ENCODE results near the gene TNS1. TPM values are rescaled to one million over a fixed set of nuclear protein-coding genes. Genes with fewer than 3 reads are reported as not detected.

The TNS1 gene
- total and polyA plus RNA-seq, 7 experiments from 2014 or later = 0.50 to 5.0 (median 0.81) TPM; not detected in 2

- ChIA-PET CTCF (interaction anchor here (0.5 kb wide), 1 partner anchor 11 kb away, joined by 6 read pairs; no protein-coding TSS in a partner anchor), POLR2A (no interaction called here)
- no peaks in the 10 kb centered on the region for H3K4me1 ChIP-seq (ENCODE audit: control insufficient read depth in 2 of 2, insufficient read depth in 2 of 2, low read length in 2 of 2)
- ATAC-seq = no peak
- H3K9me3 Mint-ChIP-seq = peaks cover 0 to 25% (median 5%) of the 10 kb centered on the region in 11 donors
- DNase-seq = no peak
- no peaks in the 10 kb centered on the region for H3K36me3 ChIP-seq (ENCODE audit: control insufficient read depth in 2 of 3, insufficient read depth in 3 of 3, low read length in 3 of 3)
- H3K9me3 ChIP-seq (ENCODE audit: control insufficient read depth in 2 of 3, low read length in 3 of 3) = no peaks in the 10 kb centered on the region
- peaks cover 0 to 30% (median 7%) of the 10 kb centered on the region in 7 donors for H3K4me1 Mint-ChIP-seq
- intact Hi-C loops (cut with micrococcal nuclease) = no loop called here
- peak overlapping the region in 1 of 9 donors; percentile 92 for H3K27ac Mint-ChIP-seq
- no peak overlapping the region for H3K4me3 ChIP-seq (ENCODE audit: low read length)
- H3K4me3 Mint-ChIP-seq = no peak overlapping the region
- peaks cover 0 to 42% (median 6%) of the 10 kb centered on the region in 5 donors for H3K36me3 Mint-ChIP-seq
- no peak overlapping the region for H3K27ac ChIP-seq (ENCODE audit: low read depth, low read length)
- peaks cover 0 to 2% of the 10 kb centered on the region in 2 donors for H3K27me3 ChIP-seq (ENCODE audit: control insufficient read depth in 2 of 2, insufficient read depth in 2 of 2, low read length in 2 of 2)
- H3K27me3 Mint-ChIP-seq = peaks cover 11 to 36% (median 20%) of the 10 kb centered on the region in 5 donors
Measured at GRCh38 chr2:218043100-218043499, 40.3 kb upstream of the TNS1 start.

DNA sequence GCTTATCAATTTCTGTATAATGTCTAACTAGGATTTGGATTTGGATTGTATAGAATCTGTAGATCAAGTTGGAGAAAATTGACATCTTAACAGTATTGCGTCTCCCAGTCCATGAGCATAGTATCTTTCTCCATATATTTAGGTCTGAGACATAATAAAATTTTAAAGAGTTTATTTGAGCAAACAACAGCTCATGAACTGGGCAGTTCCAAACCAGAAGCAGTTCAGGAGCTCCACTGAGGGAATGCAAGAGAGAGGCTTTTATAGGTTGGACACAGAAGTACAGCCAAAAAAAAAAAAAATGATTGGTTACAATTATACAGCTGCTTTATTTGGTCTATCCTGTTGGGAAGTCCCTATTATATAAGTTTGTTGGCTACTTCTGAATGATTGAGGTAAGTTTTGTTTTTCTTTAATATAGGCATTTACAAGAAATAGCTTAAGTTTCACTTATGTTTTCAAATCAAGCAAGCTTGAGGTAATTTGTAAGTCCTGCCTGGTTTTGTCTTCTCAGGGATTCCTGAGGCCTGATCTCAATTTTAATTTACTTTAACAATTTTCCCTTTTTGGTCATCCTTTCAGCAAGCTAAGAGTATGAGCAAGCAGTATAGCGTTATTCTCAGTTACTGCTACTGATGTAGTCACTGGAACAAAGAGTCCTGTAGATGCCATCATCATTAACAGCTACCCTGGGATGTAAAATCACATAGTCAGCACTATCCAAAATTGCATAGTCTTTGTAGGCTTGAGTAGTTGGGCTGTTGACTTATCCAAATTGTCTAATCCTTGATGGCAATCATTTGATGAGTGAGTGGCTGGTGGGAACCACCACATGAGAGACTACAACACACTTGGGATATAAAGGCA, 38.7 kb upstream of the TNS1 start:
- H3K9me3 Mint-ChIP-seq = peaks cover 0 to 25% (median 5%) of the 10 kb centered on the region in 11 donors
- DNase-seq (no peak), ATAC-seq (no peak)
- H3K4me3 Mint-ChIP-seq = no peak overlapping the region
- H3K9me3 ChIP-seq (ENCODE audit: control insufficient read depth in 2 of 3, low read length in 3 of 3) = no peaks in the 10 kb centered on the region
- H3K4me3 ChIP-seq (ENCODE audit: low read length) = no peak overlapping the region
- peaks cover 0 to 35% (median 7%) of the 10 kb centered on the region in 7 donors for H3K4me1 Mint-ChIP-seq
- H3K27me3 ChIP-seq (ENCODE audit: control insufficient read depth in 2 of 2, insufficient read depth in 2 of 2, low read length in 2 of 2) = no peaks in the 10 kb centered on the region
- intact Hi-C loops (cut with micrococcal nuclease) = no loop called here
- ChIA-PET POLR2A (interaction anchor here (0.5 to 1.0 kb wide), 3 partner anchors 9 to 527 kb away, joined by 3 to 4 read pairs (median 3); partner anchors contain the start of gene USP37), CTCF (interaction anchor here (0.6 to 1.3 kb wide), 3 partner anchors 84 to 328 kb away, joined by 4 to 5 read pairs (median 4); no protein-coding TSS in a partner anchor)
- H3K27ac ChIP-seq (ENCODE audit: low read depth, low read length) = no peak overlapping the region
- no peaks in the 10 kb centered on the region for H3K36me3 ChIP-seq (ENCODE audit: control insufficient read depth in 2 of 3, insufficient read depth in 3 of 3, low read length in 3 of 3)
- H3K27me3 Mint-ChIP-seq = peaks cover 6 to 35% (median 20%) of the 10 kb centered on the region in 5 donors
- H3K27ac Mint-ChIP-seq = peak overlapping the region in 1 of 9 donors; percentile 92
- no peaks in the 10 kb centered on the region for H3K4me1 ChIP-seq (ENCODE audit: control insufficient read depth in 2 of 2, insufficient read depth in 2 of 2, low read length in 2 of 2)
- H3K36me3 Mint-ChIP-seq = peaks cover 0 to 45% (median 6%) of the 10 kb centered on the region in 5 donors

DNA sequence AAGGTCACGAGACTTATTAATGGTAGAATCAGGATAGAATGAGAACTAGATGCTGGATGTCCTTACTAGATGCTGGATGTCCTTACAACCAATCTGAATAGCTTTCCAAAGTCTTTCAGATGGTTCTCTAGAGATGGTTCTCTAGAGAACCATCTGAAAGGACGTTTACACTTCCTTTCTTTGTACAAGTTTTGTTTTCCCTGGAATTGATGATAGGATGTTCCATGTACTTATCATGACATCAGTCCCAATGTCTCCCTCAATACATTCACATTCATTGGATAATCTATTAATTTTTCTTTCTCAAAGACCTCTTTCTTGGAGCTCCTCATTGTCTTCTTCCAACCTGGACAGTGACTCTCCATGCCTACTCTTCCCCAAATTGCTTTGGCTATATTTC, 38.1 kb upstream of the TNS1 start:
- Mint-ChIP-seq H3K27me3 (peaks cover 4 to 29% (median 19%) of the 10 kb centered on the region in 5 donors), H3K9me3 (peaks cover 0 to 24% (median 4%) of the 10 kb centered on the region in 11 donors), H3K36me3 (peaks cover 0 to 42% (median 6%) of the 10 kb centered on the region in 5 donors), H3K4me1 (peaks cover 0 to 36% (median 7%) of the 10 kb centered on the region in 7 donors), H3K27ac (peak overlapping the region in 1 of 9 donors; percentile 92), H3K4me3 (no peak overlapping the region)
- Histone ChIP-seq H3K27ac (ENCODE audit: low read depth, low read length) (no peak overlapping the region), H3K27me3 (ENCODE audit: control insufficient read depth in 2 of 2, insufficient read depth in 2 of 2, low read length in 2 of 2) (no peaks in the 10 kb centered on the region), H3K36me3 (ENCODE audit: control insufficient read depth in 2 of 3, insufficient read depth in 3 of 3, low read length in 3 of 3) (no peaks in the 10 kb centered on the region), H3K9me3 (ENCODE audit: control insufficient read depth in 2 of 3, low read length in 3 of 3) (no peaks in the 10 kb centered on the region), H3K4me1 (ENCODE audit: control insufficient read depth in 2 of 2, insufficient read depth in 2 of 2, low read length in 2 of 2) (no peaks in the 10 kb centered on the region), H3K4me3 (ENCODE audit: low read length) (no peak overlapping the region)
- ATAC-seq = no peak
- intact Hi-C loops (cut with micrococcal nuclease) = no loop called here
- no peak for DNase-seq
- ChIA-PET CTCF (no interaction called here), POLR2A (interaction anchor here (1.0 kb wide), 1 partner anchor 8 kb away, joined by 3 read pairs; no protein-coding TSS in a partner anchor)

DNA sequence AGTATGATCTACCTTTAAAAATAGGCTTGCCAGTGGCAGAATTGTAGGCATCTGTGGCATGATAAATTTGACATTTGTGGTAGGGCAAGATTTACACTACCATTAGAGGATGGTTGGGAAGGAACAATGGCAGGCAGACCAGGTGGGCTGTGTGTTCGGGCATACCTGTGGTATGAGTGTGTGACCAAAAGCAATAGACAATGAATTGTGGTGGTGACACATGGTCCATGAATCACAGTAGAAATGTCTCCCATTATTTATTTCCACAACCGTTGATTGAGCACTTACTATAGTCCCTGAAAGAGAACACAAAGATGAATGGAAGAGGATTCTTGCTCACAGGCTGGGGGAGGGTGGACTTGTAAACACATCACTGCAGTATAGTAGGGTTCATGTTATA, 36.4 kb upstream of the TNS1 start:
- DNase-seq = no peak
- Histone ChIP-seq H3K9me3 (ENCODE audit: control insufficient read depth in 2 of 3, low read length in 3 of 3) (no peaks in the 10 kb centered on the region), H3K4me3 (ENCODE audit: low read length) (no peak overlapping the region), H3K4me1 (ENCODE audit: control insufficient read depth in 2 of 2, insufficient read depth in 2 of 2, low read length in 2 of 2) (peaks cover 0 to 4% of the 10 kb centered on the region in 2 donors), H3K27ac (ENCODE audit: low read depth, low read length) (no peak overlapping the region), H3K27me3 (ENCODE audit: control insufficient read depth in 2 of 2, insufficient read depth in 2 of 2, low read length in 2 of 2) (no peaks in the 10 kb centered on the region), H3K36me3 (ENCODE audit: control insufficient read depth in 2 of 3, insufficient read depth in 3 of 3, low read length in 3 of 3) (no peaks in the 10 kb centered on the region)
- Mint-ChIP-seq H3K4me3 (peak overlapping the region in 1 of 10 donors; percentile 24), H3K27me3 (peaks cover 4 to 29% (median 17%) of the 10 kb centered on the region in 5 donors), H3K36me3 (peaks cover 0 to 34% (median 0%) of the 10 kb centered on the region in 5 donors), H3K4me1 (peaks cover 0 to 42% (median 13%) of the 10 kb centered on the region in 7 donors), H3K27ac (peak overlapping the region in 1 of 9 donors; percentile 65), H3K9me3 (peaks cover 0 to 16% (median 0%) of the 10 kb centered on the region in 11 donors)
- intact Hi-C loops (cut with micrococcal nuclease) = no loop called here
- ATAC-seq = no peak
- ChIA-PET CTCF (interaction anchor here (1.6 kb wide), 1 partner anchor 254 kb away, joined by 3 read pairs; no protein-coding TSS in a partner anchor), POLR2A (no interaction called here)

DNA sequence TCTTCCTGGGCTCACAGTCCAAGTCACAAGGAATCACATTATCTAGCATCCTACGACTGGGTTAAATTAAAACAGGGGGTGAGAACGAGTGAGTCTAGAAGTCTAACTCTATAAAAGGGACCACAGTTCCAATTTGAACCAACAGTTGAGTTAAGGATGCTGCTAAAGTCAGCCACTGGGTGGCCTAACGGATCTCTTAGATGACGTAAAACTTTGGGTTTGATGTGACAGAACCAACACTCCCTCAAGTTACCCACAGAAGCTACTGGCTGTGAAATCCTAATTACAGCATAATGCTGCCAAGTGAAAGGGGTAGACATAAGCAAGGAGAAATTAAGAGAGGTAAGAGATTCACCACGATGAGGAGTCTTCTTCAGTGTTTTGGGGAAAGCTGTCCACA, 33.6 kb upstream of the TNS1 start:
- CTCF ChIA-PET = interaction anchor here (2.9 kb wide), 1 partner anchor 250 kb away, joined by 10 read pairs; no protein-coding TSS in a partner anchor
- peak overlapping the region in 2 of 9 donors; percentile 16 to 34 for H3K27ac Mint-ChIP-seq

DNA sequence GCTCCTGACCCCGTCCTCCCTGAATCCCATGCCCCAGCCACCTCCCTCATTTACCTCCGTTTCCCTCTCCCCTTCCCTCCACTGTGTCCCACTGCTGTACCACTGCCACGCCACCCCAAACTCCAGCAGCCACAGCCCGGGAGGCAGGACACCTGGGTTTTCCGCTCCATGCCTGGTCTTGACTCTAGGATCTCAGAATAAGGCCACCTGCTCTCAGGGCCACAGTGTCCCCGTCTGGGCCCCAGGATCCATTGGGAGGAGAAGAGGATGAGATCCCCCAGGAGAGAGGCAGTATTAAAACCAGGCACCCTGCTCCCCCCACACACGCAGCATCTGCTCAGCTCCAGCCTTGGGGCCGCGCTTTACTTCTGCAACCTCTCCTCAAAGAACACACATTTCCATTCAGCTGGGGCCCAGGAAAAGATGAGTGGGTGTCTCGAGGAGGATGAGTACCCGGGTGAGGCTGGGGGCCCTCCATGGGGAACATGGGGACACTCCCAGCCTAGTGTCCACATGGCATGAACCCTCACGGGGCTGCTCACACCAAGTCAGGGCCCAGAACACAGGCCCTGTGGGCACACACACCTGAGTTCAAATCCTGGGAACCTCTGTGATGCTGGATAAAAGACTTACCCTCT, 32.8 kb upstream of the TNS1 start:
- ATAC-seq = no peak
- H3K27ac ChIP-seq (ENCODE audit: low read depth, low read length) = no peak overlapping the region
- CTCF ChIA-PET = interaction anchor here (1.5 to 2.9 kb wide), 2 partner anchors 42 to 250 kb away, joined by 3 to 10 read pairs; no protein-coding TSS in a partner anchor
- Mint-ChIP-seq H3K27ac (peak overlapping the region in 3 of 9 donors; percentile 65 to 87 (median 82)), H3K4me1 (peaks cover 0 to 29% (median 13%) of the 10 kb centered on the region in 7 donors), H3K27me3 (peaks cover 4 to 21% (median 17%) of the 10 kb centered on the region in 5 donors), H3K9me3 (peaks cover 0 to 5% (median 0%) of the 10 kb centered on the region in 11 donors), H3K4me3 (peak overlapping the region in 5 of 10 donors; percentile 31 to 82 (median 60)), H3K36me3 (peaks cover 0 to 11% (median 0%) of the 10 kb centered on the region in 5 donors)
- no peak overlapping the region for H3K4me3 ChIP-seq (ENCODE audit: low read length)
- no peak for DNase-seq
- H3K36me3 ChIP-seq (ENCODE audit: control insufficient read depth in 2 of 3, insufficient read depth in 3 of 3, low read length in 3 of 3) = no peaks in the 10 kb centered on the region
- intact Hi-C loops (cut with micrococcal nuclease) = loop anchor here (1.0 to 2.0 kb wide), 2 partner anchors 33 to 149 kb away; no protein-coding TSS in a partner anchor
- no peaks in the 10 kb centered on the region for H3K27me3 ChIP-seq (ENCODE audit: control insufficient read depth in 2 of 2, insufficient read depth in 2 of 2, low read length in 2 of 2)
- peaks cover 0 to 4% of the 10 kb centered on the region in 2 donors for H3K4me1 ChIP-seq (ENCODE audit: control insufficient read depth in 2 of 2, insufficient read depth in 2 of 2, low read length in 2 of 2)
- H3K9me3 ChIP-seq (ENCODE audit: control insufficient read depth in 2 of 3, low read length in 3 of 3) = no peaks in the 10 kb centered on the region
- POLR2A ChIA-PET = interaction anchor here (0.7 kb wide), 1 partner anchor 422 kb away, joined by 3 read pairs; no protein-coding TSS in a partner anchor

More for the DNA sequence above, 33.6 kb upstream of the TNS1 start:
- intact Hi-C loops (cut with micrococcal nuclease) = loop anchor here in 1 of 2 donors (1.0 kb wide), 1 partner anchor 32 kb away; no protein-coding TSS in a partner anchor
- Histone ChIP-seq H3K4me3 (ENCODE audit: low read length) (no peak overlapping the region), H3K36me3 (ENCODE audit: control insufficient read depth in 2 of 3, insufficient read depth in 3 of 3, low read length in 3 of 3) (no peaks in the 10 kb centered on the region), H3K27me3 (ENCODE audit: control insufficient read depth in 2 of 2, insufficient read depth in 2 of 2, low read length in 2 of 2) (no peaks in the 10 kb centered on the region), H3K27ac (ENCODE audit: low read depth, low read length) (no peak overlapping the region), H3K9me3 (ENCODE audit: control insufficient read depth in 2 of 3, low read length in 3 of 3) (no peaks in the 10 kb centered on the region), H3K4me1 (ENCODE audit: control insufficient read depth in 2 of 2, insufficient read depth in 2 of 2, low read length in 2 of 2) (peaks cover 0 to 4% of the 10 kb centered on the region in 2 donors)
- peaks cover 0 to 37% (median 13%) of the 10 kb centered on the region in 7 donors for H3K4me1 Mint-ChIP-seq
- peaks cover 0 to 18% (median 0%) of the 10 kb centered on the region in 5 donors for H3K36me3 Mint-ChIP-seq
- no peak for ATAC-seq
- peaks cover 0 to 12% (median 0%) of the 10 kb centered on the region in 11 donors for H3K9me3 Mint-ChIP-seq
- H3K27me3 Mint-ChIP-seq = peaks cover 4 to 28% (median 17%) of the 10 kb centered on the region in 5 donors
- POLR2A ChIA-PET = interaction anchor here (0.7 kb wide), 1 partner anchor 421 kb away, joined by 3 read pairs; no protein-coding TSS in a partner anchor
- H3K4me3 Mint-ChIP-seq = peak overlapping the region in 4 of 10 donors; percentile 11 to 45 (median 17)
- DNase-seq = no peak
